Osteocyte (in vitro differentiated cells): ENCODE measurements around the gene APOM. TPM values are rescaled to one million over a fixed set of nuclear protein-coding genes. Genes with fewer than 3 reads are reported as not detected.

Source experiments
- DNase-seq: peaks from one replicate; pipeline ENCODE4 v3.0.0; 2021; ENCODE audit warnings: mixed read lengths; ENCODE audit not compliant: unreplicated experiment; ENCODE audit errors: extremely low spot score
- H3K27ac Mint-ChIP-seq: one replicate; pipeline ENCODE4 v1.8.0; 2021; ENCODE audit warnings: mild to moderate bottlenecking, mixed read lengths; ENCODE audit not compliant: unreplicated experiment
- H3K27me3 Mint-ChIP-seq: one replicate; pipeline ENCODE4 v1.8.0; 2021; ENCODE audit warnings: mixed read lengths; ENCODE audit not compliant: unreplicated experiment
- H3K36me3 Mint-ChIP-seq: one replicate; pipeline ENCODE4 v1.8.0; 2021; ENCODE audit warnings: mixed read lengths; ENCODE audit not compliant: unreplicated experiment
- H3K4me1 Mint-ChIP-seq: one replicate; pipeline ENCODE4 v1.8.0; 2021; ENCODE audit warnings: mixed read lengths; ENCODE audit not compliant: unreplicated experiment
- H3K4me3 Mint-ChIP-seq: one replicate; pipeline ENCODE4 v1.8.0; 2021; ENCODE audit warnings: mild to moderate bottlenecking, moderate library complexity, mixed read lengths; ENCODE audit not compliant: unreplicated experiment
- H3K9me3 Mint-ChIP-seq: one replicate; pipeline ENCODE4 v1.8.0; 2021; ENCODE audit warnings: mixed read lengths; ENCODE audit not compliant: unreplicated experiment
- CTCF ChIP-seq: fragments of 200-600 bp; sonication (generic); IDR thresholded peaks from 2 replicates; pipeline ENCODE4 v1.5.0; 2021; ENCODE audit warnings: antibody characterized with exemption, mild to moderate bottlenecking, moderate library complexity
- total RNA-seq: library from RNA; stranded (reverse); gene quantifications from 2 replicates; pipeline ENCODE4 v1.2.1, GENCODE V29; 2021

The APOM gene
- total RNA-seq, 1 donor from 2014 or later, result 4.0 TPM

DNA sequence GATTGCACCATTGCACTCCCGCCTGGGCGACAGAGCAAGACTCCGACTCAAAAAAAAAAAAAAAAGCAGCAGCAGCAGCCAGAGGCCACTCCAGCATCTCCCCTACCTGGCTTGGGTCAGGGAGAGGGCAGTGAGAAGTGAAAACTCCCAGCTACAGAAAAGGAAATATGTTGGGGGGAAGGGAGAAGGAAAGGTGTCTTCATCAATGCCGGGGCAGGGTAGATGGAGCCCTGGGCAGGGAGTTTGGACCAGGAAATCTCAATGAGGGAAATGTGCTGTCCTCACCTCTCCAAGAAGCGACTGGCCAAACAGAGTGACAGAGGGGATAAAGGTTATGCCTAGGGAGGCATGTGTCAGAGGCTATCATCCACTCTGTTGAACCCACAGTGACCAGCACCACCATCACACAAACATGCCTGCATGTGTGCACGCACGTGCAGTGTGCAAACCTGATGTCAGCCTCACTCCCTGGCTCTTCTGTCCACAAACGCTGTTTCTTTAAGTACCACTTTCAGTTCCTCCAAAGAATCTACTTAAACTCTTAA is 41.5 kb upstream of the APOM start:
- no peaks in the 10 kb centered on the region for H3K9me3 Mint-ChIP-seq
- no peak for TF ChIP-seq CTCF
- no peak overlapping the region for H3K27ac Mint-ChIP-seq
- H3K27me3 Mint-ChIP-seq, result no peaks in the 10 kb centered on the region
- no peaks in the 10 kb centered on the region for H3K4me1 Mint-ChIP-seq
- no peaks in the 10 kb centered on the region for H3K36me3 Mint-ChIP-seq
- no peak overlapping the region for H3K4me3 Mint-ChIP-seq
- DNase-seq, result no peak

DNA sequence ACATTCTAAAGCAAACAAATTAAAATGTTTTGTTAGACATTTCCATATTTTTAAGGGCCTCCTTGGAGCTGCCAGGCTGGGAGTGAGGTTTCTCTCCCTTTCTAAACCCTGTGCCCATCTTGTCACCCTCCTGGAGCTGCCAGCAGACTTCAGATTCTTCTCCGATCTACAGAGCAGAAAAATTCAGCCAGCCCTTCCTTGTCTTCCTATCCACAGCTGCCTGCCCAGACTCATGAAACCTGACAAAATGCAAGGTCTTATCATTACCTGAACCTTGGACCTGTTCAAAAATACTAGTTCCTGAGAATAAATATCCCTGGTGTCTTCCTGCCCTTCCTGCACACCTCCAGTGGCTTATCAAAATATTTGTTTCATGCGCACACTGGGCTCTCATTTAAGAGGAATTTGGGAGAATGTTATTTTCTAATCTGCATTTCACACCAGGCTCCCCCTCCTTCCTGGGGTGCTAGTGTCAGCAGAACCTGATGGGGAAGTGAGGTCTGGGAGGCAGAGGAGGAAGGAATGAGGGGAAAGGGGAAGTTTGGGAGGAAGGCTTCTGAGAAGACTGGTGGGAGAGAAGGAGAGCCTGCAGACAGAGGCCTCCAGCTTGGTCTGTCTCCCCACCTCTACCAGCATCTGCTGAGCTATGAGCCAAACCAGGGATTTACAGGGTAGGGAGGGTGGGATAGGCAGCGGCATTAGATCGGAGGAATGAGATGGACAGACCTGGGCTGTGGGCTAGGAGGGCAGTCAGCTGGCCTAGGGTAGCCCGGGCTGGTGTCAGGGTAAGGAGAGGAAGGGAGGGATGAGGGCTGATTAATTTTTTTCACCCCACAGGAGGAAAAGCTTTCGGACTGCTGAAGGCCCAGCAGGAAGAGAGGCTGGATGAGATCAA is 40.8 kb upstream of the APOM start, which contains the start of gene AIF1:
AIF1 (plus strand) TSS at position 551 of the 895 bp plus-strand sequence; CDS start at position 647, 96 bp downstream.
- Mint-ChIP-seq H3K27ac (no peak within 1 kb of the TSS), H3K4me3 (no peak within 1 kb of the TSS), H3K4me1 (peaks cover 3% of the 10 kb centered on the region), H3K36me3 (no peaks in the 10 kb centered on the region), H3K27me3 (no peaks in the 10 kb centered on the region), H3K9me3 (no peaks in the 10 kb centered on the region)
- no peak for TF ChIP-seq CTCF
- DNase-seq, result no peak

DNA sequence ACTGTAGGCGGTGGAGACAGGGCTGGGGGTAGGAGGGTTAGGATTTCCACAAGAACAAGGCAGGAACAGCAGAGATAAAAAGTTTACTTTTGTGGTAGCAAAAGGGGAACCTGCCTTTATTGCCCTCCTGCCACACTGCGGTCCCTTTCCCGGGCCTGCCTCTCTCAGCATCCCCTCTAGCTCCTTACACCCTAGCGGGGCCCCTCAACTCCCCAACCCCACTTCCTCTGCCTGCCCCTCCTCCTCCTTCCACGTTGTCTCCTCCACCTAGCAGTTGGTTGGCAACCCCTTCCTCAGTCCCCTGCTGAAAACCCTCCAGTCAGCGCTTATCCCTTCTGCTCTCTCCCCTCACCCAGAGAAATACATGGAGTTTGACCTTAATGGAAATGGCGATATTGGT is 39.9 kb upstream of the APOM start:
- H3K4me1 Mint-ChIP-seq, result peaks cover 3% of the 10 kb centered on the region
- no peak overlapping the region for H3K27ac Mint-ChIP-seq
- H3K9me3 Mint-ChIP-seq, result no peaks in the 10 kb centered on the region
- no peak for TF ChIP-seq CTCF
- H3K36me3 Mint-ChIP-seq, result no peaks in the 10 kb centered on the region
- H3K4me3 Mint-ChIP-seq, result no peak overlapping the region
- no peaks in the 10 kb centered on the region for H3K27me3 Mint-ChIP-seq
- DNase-seq, result no peak

DNA sequence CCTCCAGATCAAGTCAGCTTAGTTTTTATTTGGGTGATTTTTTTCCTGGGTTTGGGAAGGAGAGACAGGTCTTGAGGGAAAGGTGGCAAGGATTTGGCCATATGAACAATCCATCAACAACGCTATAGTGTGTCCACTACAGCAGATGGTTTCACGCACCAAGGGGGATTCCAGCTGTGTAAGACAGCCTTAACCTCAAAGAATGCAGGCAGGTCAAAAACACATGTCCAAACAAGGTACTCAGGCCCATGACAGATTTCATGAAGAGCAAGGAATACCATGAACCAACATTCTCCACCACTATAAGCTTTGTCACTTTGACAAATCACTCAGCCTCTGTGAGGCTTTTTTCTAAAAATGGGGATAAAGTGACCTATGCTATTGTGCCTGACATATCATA is 38.7 kb upstream of the APOM start:
- no peak for DNase-seq
- Mint-ChIP-seq H3K4me1 (peaks cover 8% of the 10 kb centered on the region), H3K9me3 (no peaks in the 10 kb centered on the region), H3K27me3 (no peaks in the 10 kb centered on the region), H3K4me3 (no peak overlapping the region), H3K36me3 (no peaks in the 10 kb centered on the region), H3K27ac (no peak overlapping the region)
- no peak for TF ChIP-seq CTCF
